Measurements from ENCODE around the gene NUBP2.

NUBP2 gene

GRCh38 chr16:1775846-1776671, 6.7 kb upstream of the NUBP2 start:
- peak overlapping the region; percentile 69 for H3K27ac Mint-ChIP-seq

GRCh38 chr16:1776672-1776955, 6.1 kb upstream of the NUBP2 start:
- H3K4me3 Mint-ChIP-seq, result no peak overlapping the region
- peaks cover 20% of the 10 kb centered on the region for H3K4me1 Mint-ChIP-seq
- no peak for DNase-seq
- H3K27ac Mint-ChIP-seq, result peak overlapping the region; percentile 69
- no peak for TF ChIP-seq CTCF (IDR thresholded peaks at IDR 0.05)
- H3K9me3 Mint-ChIP-seq, result no peaks in the 10 kb centered on the region
- no peaks in the 10 kb centered on the region for H3K36me3 Mint-ChIP-seq (ENCODE audit: low read depth)
- H3K27me3 Mint-ChIP-seq (ENCODE audit: low read depth, poor library complexity), result no peaks in the 10 kb centered on the region

More at GRCh38 chr16:1775846-1776671, 6.7 kb upstream of the NUBP2 start:
- H3K4me3 Mint-ChIP-seq, result no peak overlapping the region
- H3K36me3 Mint-ChIP-seq (ENCODE audit: low read depth), result no peaks in the 10 kb centered on the region
- no peaks in the 10 kb centered on the region for H3K9me3 Mint-ChIP-seq
- peaks cover 14% of the 10 kb centered on the region for H3K4me1 Mint-ChIP-seq
- no peaks in the 10 kb centered on the region for H3K27me3 Mint-ChIP-seq (ENCODE audit: low read depth, poor library complexity)
- TF ChIP-seq CTCF (IDR thresholded peaks at IDR 0.05), result no peak
- no peak for DNase-seq

- Mint-ChIP-seq H3K27ac (peak overlapping the region; percentile 69), H3K4me1 (peaks cover 20% of the 10 kb centered on the region), H3K9me3 (no peaks in the 10 kb centered on the region), H3K27me3 (ENCODE audit: low read depth, poor library complexity) (no peaks in the 10 kb centered on the region), H3K36me3 (ENCODE audit: low read depth) (no peaks in the 10 kb centered on the region), H3K4me3 (no peak overlapping the region)
- no peak for TF ChIP-seq CTCF (IDR thresholded peaks at IDR 0.05)
- no peak for DNase-seq
These were observed 5.8 kb upstream of the NUBP2 start for GRCh38 chr16:1776991-1777374.

- H3K27ac Mint-ChIP-seq, result no peak overlapping the region
- H3K4me3 Mint-ChIP-seq, result no peak overlapping the region
- H3K36me3 Mint-ChIP-seq (ENCODE audit: low read depth), result no peaks in the 10 kb centered on the region
- TF ChIP-seq CTCF (IDR thresholded peaks at IDR 0.05), result no peak
- H3K4me1 Mint-ChIP-seq, result peaks cover 16% of the 10 kb centered on the region
- no peaks in the 10 kb centered on the region for H3K27me3 Mint-ChIP-seq (ENCODE audit: low read depth, poor library complexity)
- no peak for DNase-seq
- H3K9me3 Mint-ChIP-seq, result no peaks in the 10 kb centered on the region
These were observed 5.2 kb upstream of the NUBP2 start for GRCh38 chr16:1777375-1778199.

- no peaks in the 10 kb centered on the region for H3K27me3 Mint-ChIP-seq (ENCODE audit: low read depth, poor library complexity)
- peaks cover 4% of the 10 kb centered on the region for H3K36me3 Mint-ChIP-seq (ENCODE audit: low read depth)
- no peaks in the 10 kb centered on the region for H3K9me3 Mint-ChIP-seq
- peak; percentile 5 for DNase-seq
- no peak overlapping the region for H3K4me3 Mint-ChIP-seq
- peaks cover 20% of the 10 kb centered on the region for H3K4me1 Mint-ChIP-seq
- H3K27ac Mint-ChIP-seq, result peak overlapping the region; percentile 24
- no peak for TF ChIP-seq CTCF (IDR thresholded peaks at IDR 0.05)
These were observed 4.3 kb upstream of the NUBP2 start for GRCh38 chr16:1778200-1779179.
